ENCODE data around the gene ANKRD44.

ANKRD44 gene

DNA sequence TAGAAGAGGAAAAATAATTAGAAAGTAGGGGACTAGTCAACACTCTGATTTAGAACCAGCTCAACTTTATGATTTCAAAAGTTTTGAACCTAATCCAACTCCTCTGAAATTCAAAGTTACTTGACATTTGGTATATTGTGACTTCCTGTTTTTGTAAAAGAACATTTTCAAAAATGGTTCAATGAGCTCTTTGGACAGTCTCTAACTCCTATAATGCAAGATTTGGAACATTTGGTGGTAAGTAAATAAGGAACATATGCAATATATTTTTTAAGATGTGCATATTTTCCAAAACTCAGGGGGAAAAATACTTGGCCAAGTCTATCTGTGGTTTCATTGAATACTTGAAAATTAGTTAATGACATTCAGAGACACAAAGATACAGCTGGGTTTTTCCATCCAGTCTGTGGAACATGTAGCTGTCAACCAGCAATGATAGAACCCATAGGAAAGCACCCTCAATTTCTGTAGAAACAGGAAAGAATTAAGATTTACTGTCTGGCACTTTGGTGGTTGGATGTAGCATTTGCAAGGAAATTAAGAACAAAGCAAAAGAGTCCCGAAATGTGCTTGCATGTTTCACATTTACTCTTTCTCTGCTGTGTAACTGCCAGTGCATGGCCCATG is 17.0 kb upstream of the ANKRD44 start:
- no peaks in the 10 kb centered on the region for H3K9me3 ChIP-seq (ENCODE audit: insufficient read depth, low read depth, low read length)
- H3K9ac ChIP-seq (ENCODE audit: low read depth, low read length, poor library complexity, severe bottlenecking) = no peak overlapping the region
- H3K4me3 ChIP-seq (ENCODE audit: low read length, poor library complexity, severe bottlenecking) = no peak overlapping the region
- no peaks in the 10 kb centered on the region for H3K27me3 ChIP-seq (ENCODE audit: insufficient read depth, low read length, poor library complexity, severe bottlenecking)
- H3K79me2 ChIP-seq (ENCODE audit: insufficient read depth, low read length) = no peaks in the 10 kb centered on the region
- TF ChIP-seq EZH2phosphoT487 (IDR thresholded peaks at IDR 0.05; ENCODE audit: borderline replicate concordance) = no peak
- TF ChIP-seq, protein P1, sequence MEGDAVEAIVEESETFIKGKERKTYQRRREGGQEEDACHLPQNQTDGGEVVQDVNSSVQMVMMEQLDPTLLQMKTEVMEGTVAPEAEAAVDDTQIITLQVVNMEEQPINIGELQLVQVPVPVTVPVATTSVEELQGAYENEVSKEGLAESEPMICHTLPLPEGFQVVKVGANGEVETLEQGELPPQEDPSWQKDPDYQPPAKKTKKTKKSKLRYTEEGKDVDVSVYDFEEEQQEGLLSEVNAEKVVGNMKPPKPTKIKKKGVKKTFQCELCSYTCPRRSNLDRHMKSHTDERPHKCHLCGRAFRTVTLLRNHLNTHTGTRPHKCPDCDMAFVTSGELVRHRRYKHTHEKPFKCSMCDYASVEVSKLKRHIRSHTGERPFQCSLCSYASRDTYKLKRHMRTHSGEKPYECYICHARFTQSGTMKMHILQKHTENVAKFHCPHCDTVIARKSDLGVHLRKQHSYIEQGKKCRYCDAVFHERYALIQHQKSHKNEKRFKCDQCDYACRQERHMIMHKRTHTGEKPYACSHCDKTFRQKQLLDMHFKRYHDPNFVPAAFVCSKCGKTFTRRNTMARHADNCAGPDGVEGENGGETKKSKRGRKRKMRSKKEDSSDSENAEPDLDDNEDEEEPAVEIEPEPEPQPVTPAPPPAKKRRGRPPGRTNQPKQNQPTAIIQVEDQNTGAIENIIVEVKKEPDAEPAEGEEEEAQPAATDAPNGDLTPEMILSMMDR (conservative IDR thresholded peaks at IDR 0.05; ENCODE audit: low read length) = no peak
- H2AFZ ChIP-seq (ENCODE audit: low read length) = 0 out of 2 replicates have a peak overlapping the region, but pooled peaks have one; percentile 1
- H3F3A ChIP-seq (ENCODE audit: low read depth) = no peaks in the 10 kb centered on the region
- no peaks in the 10 kb centered on the region for H3K36me3 ChIP-seq (ENCODE audit: insufficient read depth, low read length)
- peaks cover 19% of the 10 kb centered on the region for H3K4me1 ChIP-seq (ENCODE audit: insufficient read depth, low read length, poor library complexity, severe bottlenecking)
- H3K9me2 ChIP-seq (replicated peaks; ENCODE audit: low read depth, low read length) = no peaks in the 10 kb centered on the region
- H3K4me2 ChIP-seq (ENCODE audit: low read depth, low read length, poor library complexity, severe bottlenecking) = no peak overlapping the region
- no peaks in the 10 kb centered on the region for H4K20me1 ChIP-seq (ENCODE audit: insufficient read depth, low read length, poor library complexity, severe bottlenecking)

DNA sequence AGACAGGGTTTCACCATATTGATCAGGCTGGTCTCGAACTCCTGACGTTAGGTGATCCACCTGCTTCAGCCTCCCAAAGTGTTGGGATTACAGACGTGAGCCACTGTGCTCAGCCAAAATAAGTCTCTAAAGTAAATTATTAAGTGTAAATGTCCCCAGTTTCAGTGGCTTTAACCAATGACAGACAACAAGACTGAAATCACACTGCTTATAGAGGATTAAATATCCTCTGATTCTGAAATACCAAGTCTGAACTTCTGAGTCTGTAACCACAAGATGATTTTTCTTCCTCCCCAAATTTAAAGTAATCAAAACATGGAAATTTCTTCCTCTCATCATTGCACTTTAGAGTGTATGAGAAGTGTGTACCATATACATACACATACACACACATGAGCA is 16.5 kb upstream of the ANKRD44 start:
- no peaks in the 10 kb centered on the region for H3K79me2 ChIP-seq (ENCODE audit: insufficient read depth, low read length)
- H3K36me3 ChIP-seq (ENCODE audit: insufficient read depth, low read length) = no peaks in the 10 kb centered on the region
- no peaks in the 10 kb centered on the region for H3K9me2 ChIP-seq (replicated peaks; ENCODE audit: low read depth, low read length)
- no peaks in the 10 kb centered on the region for H3F3A ChIP-seq (ENCODE audit: low read depth)
- peaks cover 19% of the 10 kb centered on the region for H3K4me1 ChIP-seq (ENCODE audit: insufficient read depth, low read length, poor library complexity, severe bottlenecking)
- H3K27me3 ChIP-seq (ENCODE audit: insufficient read depth, low read length, poor library complexity, severe bottlenecking) = no peaks in the 10 kb centered on the region
- TF ChIP-seq EZH2phosphoT487 (IDR thresholded peaks at IDR 0.05; ENCODE audit: borderline replicate concordance) = no peak
- TF ChIP-seq, protein P1 (conservative IDR thresholded peaks at IDR 0.05; ENCODE audit: low read length) = no peak
- no peak overlapping the region for H3K4me3 ChIP-seq (ENCODE audit: low read length, poor library complexity, severe bottlenecking)
- no peaks in the 10 kb centered on the region for H3K9me3 ChIP-seq (ENCODE audit: insufficient read depth, low read depth, low read length)
- no peak overlapping the region for H3K4me2 ChIP-seq (ENCODE audit: low read depth, low read length, poor library complexity, severe bottlenecking)
- H4K20me1 ChIP-seq (ENCODE audit: insufficient read depth, low read length, poor library complexity, severe bottlenecking) = no peaks in the 10 kb centered on the region
- no peak overlapping the region for H3K9ac ChIP-seq (ENCODE audit: low read depth, low read length, poor library complexity, severe bottlenecking)
- 0 out of 2 replicates have a peak overlapping the region, but pooled peaks have one; percentile 1 for H2AFZ ChIP-seq (ENCODE audit: low read length)

DNA sequence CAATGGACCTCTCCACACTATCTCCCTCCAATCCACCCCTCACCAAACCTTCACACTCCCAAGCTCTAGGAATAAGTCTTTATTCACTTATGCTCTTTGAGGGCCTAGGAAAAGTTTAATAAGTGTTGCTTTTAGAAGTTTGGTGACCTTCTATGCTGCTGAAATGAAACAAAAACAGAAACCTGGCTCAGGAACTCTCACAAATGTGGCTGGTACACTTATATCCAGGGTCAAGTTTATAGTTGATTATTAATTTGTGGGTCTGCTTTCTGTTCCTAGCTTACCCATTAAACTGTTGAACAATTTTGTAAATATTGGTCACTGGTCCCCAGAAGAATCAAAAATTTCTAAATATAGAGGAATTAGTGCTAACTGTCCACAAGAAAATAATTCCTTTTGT is 14.2 kb upstream of the ANKRD44 start:
- Histone ChIP-seq H3K79me2 (ENCODE audit: insufficient read depth, low read length) (no peaks in the 10 kb centered on the region), H3K9ac (ENCODE audit: low read depth, low read length, poor library complexity, severe bottlenecking) (no peak overlapping the region), H3K4me3 (ENCODE audit: low read length, poor library complexity, severe bottlenecking) (no peak overlapping the region), H3K9me3 (ENCODE audit: insufficient read depth, low read depth, low read length) (no peaks in the 10 kb centered on the region), H4K20me1 (ENCODE audit: insufficient read depth, low read length, poor library complexity, severe bottlenecking) (no peaks in the 10 kb centered on the region), H3K36me3 (ENCODE audit: insufficient read depth, low read length) (no peaks in the 10 kb centered on the region), H3K9me2 (replicated peaks; ENCODE audit: low read depth, low read length) (no peaks in the 10 kb centered on the region), H3K4me1 (ENCODE audit: insufficient read depth, low read length, poor library complexity, severe bottlenecking) (peaks cover 19% of the 10 kb centered on the region), H2AFZ (ENCODE audit: low read length) (no peak overlapping the region), H3K27me3 (ENCODE audit: insufficient read depth, low read length, poor library complexity, severe bottlenecking) (no peaks in the 10 kb centered on the region), H3F3A (ENCODE audit: low read depth) (no peaks in the 10 kb centered on the region), H3K4me2 (ENCODE audit: low read depth, low read length, poor library complexity, severe bottlenecking) (no peak overlapping the region)
- TF ChIP-seq EZH2phosphoT487 (IDR thresholded peaks at IDR 0.05; ENCODE audit: borderline replicate concordance) = no peak
- TF ChIP-seq, protein P1 (conservative IDR thresholded peaks at IDR 0.05; ENCODE audit: low read length) = no peak
